Endothelial cell of umbilical vein (primary cell): ENCODE results near the gene DHRS7B. TPM values are rescaled to one million over a fixed set of nuclear protein-coding genes. Genes with fewer than 3 reads are reported as not detected.

ENCODE experiments used
- BruUV-seq: library from RNA; stranded (reverse); fragments of 400-500 nt; replicated peaks from 2 replicates; lab custom pipeline; 2021; lab: Mats Ljungman, UMichigan
- CTCF ChIA-PET: fragments of 300-600, 350-600 bp; sonication (Branson Sonifier 250); formaldehyde crosslinking; loops from one replicate; lab custom pipeline; 2021; ENCODE audit warnings: antibody characterized with exemption, inconsistent platforms; lab: Charles Lee
- POLR2A ChIA-PET: fragments of 300-600, 350-600 bp; sonication (Branson Sonifier 250); formaldehyde crosslinking; loops from one replicate; lab custom pipeline; 2021; ENCODE audit warnings: antibody characterized with exemption, inconsistent platforms; lab: Charles Lee
- DNase-seq: peaks from one replicate; pipeline ENCODE4 v3.0.0-alpha.2; 2011; ENCODE audit warnings: low read depth, low spot score
- FAIRE-seq: peaks from 2 replicates; lab custom pipeline; 2011; peaks lifted over from hg19 to GRCh38; lab: Jason Lieb, UNC
- H2AFZ ChIP-seq: 2 replicates; pipeline ENCODE4 v1.6.0; 2012; ENCODE audit warnings: low read depth, low read length, control low read depth, inconsistent platforms
- H3K27ac ChIP-seq: 2 replicates; pipeline ENCODE4 v1.5.1; 2011; ENCODE audit warnings: low read depth, mild to moderate bottlenecking, control low read depth, low read length, moderate library complexity; ENCODE audit not compliant: insufficient read depth
- H3K27me3 ChIP-seq, 2 experiments: 2 replicates each; pipeline versions ENCODE4 v1.6.0 to v1.6.1; 2011; ENCODE audit warnings: low read length in 2 of 2, mixed read lengths in 1 of 2; ENCODE audit not compliant: control insufficient read depth in 2 of 2, insufficient read depth in 2 of 2
- H3K36me3 ChIP-seq, 2 experiments: 2 replicates in 1 of 2; 3 replicates in 1 of 2; pipeline ENCODE4 v1.5.1; 2011; ENCODE audit warnings: low read length in 2 of 2, mild to moderate bottlenecking in 1 of 2, moderate library complexity in 1 of 2; ENCODE audit not compliant: control insufficient read depth in 2 of 2, insufficient read depth in 2 of 2; ENCODE audit errors: extremely low read depth in 1 of 2
- H3K4me1 ChIP-seq: 3 replicates; pipeline ENCODE4 v1.5.1; 2011; ENCODE audit warnings: mild to moderate bottlenecking, low read length; ENCODE audit not compliant: control insufficient read depth, insufficient read depth; ENCODE audit errors: extremely low read depth
- H3K4me2 ChIP-seq: 2 replicates; pipeline ENCODE4 v1.6.1; 2011; ENCODE audit warnings: low read length, control low read depth, mixed read lengths; ENCODE audit not compliant: insufficient read depth
- H3K4me3 ChIP-seq, 3 experiments: fragments of 200-600 bp in 1 of 3; sonication (generic), shearing (Covaris generic) in 1 of 3; replicated peaks in 1 of 3; 2 replicates each; pipeline ENCODE4 v1.5.1; 2011 to 2016; ENCODE audit warnings: control low read depth in 3 of 3, low read length in 3 of 3, mild to moderate bottlenecking in 2 of 3, inconsistent platforms in 1 of 3, low read depth in 1 of 3, moderate library complexity in 1 of 3; ENCODE audit not compliant: insufficient read depth in 1 of 3
- H3K79me2 ChIP-seq: 2 replicates; pipeline ENCODE4 v1.6.0; 2012; ENCODE audit warnings: low read length, inconsistent platforms; ENCODE audit not compliant: control insufficient read depth, insufficient read depth
- H3K9ac ChIP-seq: replicated peaks from 2 replicates; pipeline ENCODE3; 2011; ENCODE audit warnings: low read length, control low read depth; ENCODE audit not compliant: insufficient read depth; ENCODE audit errors: extremely low read depth
- H3K9me1 ChIP-seq: replicated peaks from 3 replicates; pipeline ENCODE4 v1.6.0; 2011; ENCODE audit warnings: mild to moderate bottlenecking, low read length; ENCODE audit not compliant: control insufficient read depth, insufficient read depth; ENCODE audit errors: extremely low read depth
- H3K9me3 ChIP-seq: replicated peaks from 2 replicates; pipeline ENCODE4 v1.5.1; 2012; ENCODE audit warnings: low read length, inconsistent platforms; ENCODE audit not compliant: control insufficient read depth, insufficient read depth
- H4K20me1 ChIP-seq: replicated peaks from 2 replicates; pipeline ENCODE3; 2011; ENCODE audit warnings: mild to moderate bottlenecking, low read length; ENCODE audit not compliant: control insufficient read depth, insufficient read depth; ENCODE audit errors: extremely low read depth
- EZH2 ChIP-seq: IDR thresholded peaks from 2 replicates; pipeline ENCODE4 v1.6.1; 2012; ENCODE audit warnings: borderline replicate concordance, low read depth, mild to moderate bottlenecking, moderate library complexity, low read length, inconsistent platforms; ENCODE audit not compliant: severe bottlenecking
- FOS ChIP-seq: IDR thresholded peaks from 2 replicates; pipeline ENCODE4 v1.6.1; 2011; ENCODE audit warnings: mild to moderate bottlenecking, low read length, moderate library complexity, borderline replicate concordance; ENCODE audit not compliant: insufficient read depth
- GATA2 ChIP-seq: IDR thresholded peaks from 2 replicates; pipeline ENCODE4 v1.7.0; 2011; ENCODE audit warnings: low read depth, mild to moderate bottlenecking, moderate library complexity, mixed read lengths, low read length; ENCODE audit not compliant: insufficient read length, insufficient read depth
- JUN ChIP-seq: IDR thresholded peaks from 2 replicates; pipeline ENCODE4 v1.6.1; 2011; ENCODE audit warnings: borderline replicate concordance, low read depth; ENCODE audit not compliant: insufficient read length, insufficient read depth
- MYC ChIP-seq: IDR thresholded peaks from one replicate; pipeline ENCODE4 v1.6.1; 2011; ENCODE audit warnings: mild to moderate bottlenecking, low read depth, low read length
- POLR2A ChIP-seq: IDR thresholded peaks from 2 replicates; pipeline ENCODE4 v1.6.1; 2012; ENCODE audit warnings: low read depth, mild to moderate bottlenecking, control low read depth, low read length
- POLR2AphosphoS5 ChIP-seq: IDR thresholded peaks from 2 replicates; pipeline ENCODE4 v1.6.1; 2012; ENCODE audit warnings: low read depth, mild to moderate bottlenecking, control low read depth, low read length, moderate library complexity; ENCODE audit not compliant: insufficient read depth
- dilution Hi-C: fragments of 300-500 bp; cut with MboI; formaldehyde crosslinking; loops from one replicate; pipeline ENCODE4 v1.15.0; 2019; ENCODE audit warnings: low sequenced_read_pairs; ENCODE audit not compliant: extremely low pct_ligation_motif_present
- intact Hi-C: fragments of 100-400 bp; cut with micrococcal nuclease; formaldehyde crosslinking; loops from one replicate; pipeline ENCODE4 v1.10.0; 2022
- polyA plus RNA-seq, 4 experiments: library from polyadenylated mRNA; depleted of rRNA in 3 of 4; stranded (reverse) in 3 of 4; unstranded in 1 of 4; fragments of >200 nt; gene quantifications; 2 replicates each; pipeline versions ENCODE4 v1.2.1 to v1.2.3, GENCODE V29; 2011 to 2012; ENCODE audit warnings: missing spikeins in 1 of 4
- total RNA-seq: library from RNA; stranded (reverse); gene quantifications from 2 replicates; pipeline ENCODE4 v1.2.3, GENCODE V29; 2021
- TF ChIP-seq, protein P1 (sequence below), 2 donors: IDR thresholded peaks; 1 replicate in 1 of 2; 2 replicates in 1 of 2; pipeline ENCODE4 v1.5.1; 2011; ENCODE audit warnings: low read length in 2 of 2, mild to moderate bottlenecking in 2 of 2, moderate library complexity in 2 of 2, control low read depth in 1 of 2, inconsistent platforms in 1 of 2, low read depth in 1 of 2; ENCODE audit not compliant: insufficient read depth in 1 of 2; ENCODE audit errors: extremely low read depth in 1 of 2

Gene DHRS7B
- total and polyA plus RNA-seq, 2 donors (not counting 3 experiments of a cell fraction or from before 2014, with no cell fraction given) = 14.0 to 28.1 TPM

DNA sequence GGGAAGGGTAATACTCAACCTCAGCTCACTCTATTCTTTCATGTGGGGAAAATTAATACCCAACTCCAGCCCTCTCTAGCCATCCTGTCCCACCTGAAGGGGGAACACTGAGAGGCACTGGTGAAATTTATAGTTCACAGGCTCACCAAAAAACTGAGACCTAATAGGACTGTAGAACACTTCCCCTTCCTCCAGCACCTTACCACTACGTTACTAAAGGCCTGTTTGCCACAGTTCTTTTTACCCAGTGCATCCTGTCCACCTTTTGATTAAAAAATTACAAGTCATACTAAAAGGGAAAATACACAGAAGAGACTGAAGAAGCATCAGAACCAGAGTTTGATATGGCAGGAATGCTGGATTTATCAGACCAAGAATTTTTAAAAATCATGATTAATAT lies 26.0 kb downstream of the DHRS7B start:
- ChIA-PET CTCF (no interaction called here), POLR2A (no interaction called here)
- BruUV-seq = no TSS peak
- Histone ChIP-seq H3K36me3 (no peaks in the 10 kb centered on the region), H3K9ac (no peak overlapping the region), H3K27me3 (no peaks in the 10 kb centered on the region), H2AFZ (no peak overlapping the region), H3K4me3 (no peak overlapping the region), H3K9me1 (no peaks in the 10 kb centered on the region), H3K79me2 (no peaks in the 10 kb centered on the region), H3K9me3 (no peaks in the 10 kb centered on the region), H3K4me1 (no peaks in the 10 kb centered on the region), H3K4me2 (no peak overlapping the region), H4K20me1 (no peaks in the 10 kb centered on the region), H3K27ac (no peak overlapping the region)
- TF ChIP-seq, protein P1, sequence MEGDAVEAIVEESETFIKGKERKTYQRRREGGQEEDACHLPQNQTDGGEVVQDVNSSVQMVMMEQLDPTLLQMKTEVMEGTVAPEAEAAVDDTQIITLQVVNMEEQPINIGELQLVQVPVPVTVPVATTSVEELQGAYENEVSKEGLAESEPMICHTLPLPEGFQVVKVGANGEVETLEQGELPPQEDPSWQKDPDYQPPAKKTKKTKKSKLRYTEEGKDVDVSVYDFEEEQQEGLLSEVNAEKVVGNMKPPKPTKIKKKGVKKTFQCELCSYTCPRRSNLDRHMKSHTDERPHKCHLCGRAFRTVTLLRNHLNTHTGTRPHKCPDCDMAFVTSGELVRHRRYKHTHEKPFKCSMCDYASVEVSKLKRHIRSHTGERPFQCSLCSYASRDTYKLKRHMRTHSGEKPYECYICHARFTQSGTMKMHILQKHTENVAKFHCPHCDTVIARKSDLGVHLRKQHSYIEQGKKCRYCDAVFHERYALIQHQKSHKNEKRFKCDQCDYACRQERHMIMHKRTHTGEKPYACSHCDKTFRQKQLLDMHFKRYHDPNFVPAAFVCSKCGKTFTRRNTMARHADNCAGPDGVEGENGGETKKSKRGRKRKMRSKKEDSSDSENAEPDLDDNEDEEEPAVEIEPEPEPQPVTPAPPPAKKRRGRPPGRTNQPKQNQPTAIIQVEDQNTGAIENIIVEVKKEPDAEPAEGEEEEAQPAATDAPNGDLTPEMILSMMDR (IDR thresholded peaks at IDR 0.05; ENCODE audit: extremely low read depth in 1 of 2, insufficient read depth in 1 of 2, low read depth in 1 of 2, low read length in 2 of 2) = no peak
- no peak for TF ChIP-seq EZH2
- no peak for FAIRE-seq
- intact Hi-C loops = no loop called here
- dilution Hi-C loops = no loop called here
- DNase-seq = no peak

DNA sequence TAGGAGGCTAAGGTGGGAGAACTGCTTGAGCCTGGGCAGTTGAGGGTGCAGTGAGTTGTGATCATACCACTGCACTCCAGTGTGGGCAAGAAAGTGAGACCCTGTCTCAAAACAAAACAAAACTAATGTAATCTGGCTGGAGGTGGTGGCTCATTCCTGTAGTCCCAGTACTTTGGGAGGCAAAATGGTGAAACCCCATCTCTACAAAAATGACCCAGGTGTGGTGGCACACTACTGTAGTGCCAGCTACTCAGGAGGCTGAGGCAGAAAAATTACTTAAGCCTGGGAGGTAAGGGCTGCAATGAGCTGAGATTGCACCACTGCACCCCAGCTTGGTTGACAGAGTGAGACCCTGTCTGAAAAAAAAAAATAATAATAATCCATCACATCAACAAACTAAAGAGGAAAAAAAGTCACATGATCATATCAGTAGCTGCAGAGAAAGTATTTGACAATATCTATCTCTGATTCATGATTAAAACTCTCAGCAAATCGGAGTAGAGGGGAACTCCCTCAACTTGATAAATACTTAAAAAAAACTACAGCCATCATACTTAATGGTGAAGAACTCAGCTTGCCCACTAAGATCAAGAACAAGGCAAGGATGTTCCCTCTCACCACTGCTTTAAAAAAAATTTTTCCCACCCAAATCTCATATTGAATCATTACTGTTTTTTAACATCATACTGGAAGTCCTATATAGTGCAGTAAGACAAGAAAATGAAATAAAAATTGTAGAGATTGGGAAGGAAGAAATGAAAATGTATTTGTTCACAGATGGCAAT lies 31.0 kb downstream of the DHRS7B start:
- H3K9me1 ChIP-seq = no peaks in the 10 kb centered on the region
- intact Hi-C loops (no loop called here), dilution Hi-C loops (no loop called here)
- H3K27ac ChIP-seq = no peak overlapping the region
- H2AFZ ChIP-seq = no peak overlapping the region
- H3K4me1 ChIP-seq = peaks cover 18% of the 10 kb centered on the region
- POLR2A ChIA-PET = no interaction called here
- no peaks in the 10 kb centered on the region for H3K9me3 ChIP-seq
- FAIRE-seq = no peak
- no peaks in the 10 kb centered on the region for H3K79me2 ChIP-seq
- H3K9ac ChIP-seq = no peak overlapping the region
- no TSS peak for BruUV-seq
- CTCF ChIA-PET = interaction anchor here (0.6 kb wide), 1 partner anchor 50 kb away, joined by 3 read pairs; no protein-coding TSS in a partner anchor
- DNase-seq = no peak
- no peaks in the 10 kb centered on the region for H3K36me3 ChIP-seq
- no peaks in the 10 kb centered on the region for H3K27me3 ChIP-seq
- TF ChIP-seq, protein P1 (IDR thresholded peaks at IDR 0.05; ENCODE audit: extremely low read depth in 1 of 2, insufficient read depth in 1 of 2, low read depth in 1 of 2, low read length in 2 of 2) = no peak
- TF ChIP-seq POLR2AphosphoS5 (no peak), GATA2 (no peak), MYC (no peak), FOS (no peak), POLR2A (no peak), JUN (no peak)
- no peak overlapping the region for H3K4me2 ChIP-seq
- H4K20me1 ChIP-seq = no peaks in the 10 kb centered on the region
- no peak overlapping the region for H3K4me3 ChIP-seq
